Kidney (tissue), 14 donors: Measurements from ENCODE around the gene ORC4. TPM values are rescaled to one million over a fixed set of nuclear protein-coding genes. Genes with fewer than 3 reads are reported as not detected.
"Not testable (repeated sequence)": the region's sequence is repeated elsewhere in the genome, so short reads cannot be mapped to it uniquely, and the experiment has no call there.

Experiments used
- DNase-seq, 5 donors: peaks; one replicate each; pipeline ENCODE4 v3.0.0-alpha.2; 2013 to 2020
- FAIRE-seq: peaks from 2 replicates; lab custom pipeline; 2012; peaks lifted over from hg19 to GRCh38; lab: Jason Lieb, UNC
- H3K27ac ChIP-seq, 2 donors: one replicate each; pipeline ENCODE4 v1.7.0; 2013; ENCODE audit warnings: low read depth in 2 of 2, low read length in 2 of 2, inconsistent platforms in 1 of 2
- H3K27me3 ChIP-seq: one replicate; pipeline ENCODE4 v1.7.1; 2013; ENCODE audit warnings: low read length, inconsistent platforms; ENCODE audit not compliant: control insufficient read depth, insufficient read depth
- H3K36me3 ChIP-seq, 3 donors: one replicate each; pipeline versions ENCODE4 v1.7.0 to v1.7.1; 2013; ENCODE audit warnings: low read length in 3 of 3, control low read depth in 1 of 3, inconsistent platforms in 1 of 3; ENCODE audit not compliant: insufficient read depth in 3 of 3, control insufficient read depth in 2 of 3
- H3K4me1 ChIP-seq, 3 donors: one replicate each; pipeline versions ENCODE4 v1.7.0 to v1.7.1; 2013; ENCODE audit warnings: low read length in 3 of 3, inconsistent platforms in 1 of 3, low read depth in 1 of 3; ENCODE audit not compliant: control insufficient read depth in 2 of 3, insufficient read depth in 2 of 3
- H3K4me3 ChIP-seq, 3 donors: one replicate each; pipeline versions ENCODE4 v1.7.0 to v1.8.1; 2013; ENCODE audit warnings: low read length in 3 of 3, control low read depth in 1 of 3, inconsistent platforms in 1 of 3
- H3K9ac ChIP-seq, 3 donors: one replicate each; pipeline versions ENCODE4 v1.7.0 to v1.7.1; 2013; ENCODE audit warnings: low read length in 3 of 3, control low read depth in 1 of 3, inconsistent platforms in 1 of 3
- H3K9me3 ChIP-seq, 3 donors: one replicate each; pipeline versions ENCODE4 v1.7.0 to v1.7.1; 2013; ENCODE audit warnings: low read length in 3 of 3, control low read depth in 1 of 3, inconsistent platforms in 1 of 3; ENCODE audit not compliant: control insufficient read depth in 2 of 3, insufficient read depth in 1 of 3
- intact Hi-C: fragments of 100-400 bp; cut with DNase I; formaldehyde crosslinking; loops from one replicate; pipeline ENCODE4 v1.11.1; 2022
- polyA plus RNA-seq: library from polyadenylated mRNA; stranded (reverse); fragments of 350-450 nt; fragmentation: Illumina TruSeq; extraction: RNeasy Lipid Tissue Mini Kit (QIAGEN cat#74804); gene quantifications from one replicate; pipeline ENCODE4 v1.2.3, GENCODE V29; 2014; ENCODE audit warnings: low read depth, low replicate concordance; ENCODE audit not compliant: insufficient read depth
- total RNA-seq: library from RNA; stranded (reverse); fragmentation: NEBNext Ultra II Directional; extraction: Animal tissue kit (Norgen Biotek cat#: 25700); gene quantifications from one replicate; pipeline ENCODE4 v1.2.1, GENCODE V29; 2021
- TF ChIP-seq, protein P1 (sequence below): IDR thresholded peaks from 3 replicates; pipeline ENCODE4 v1.5.1; 2012; ENCODE audit warnings: mild to moderate bottlenecking, moderate library complexity, borderline replicate concordance; ENCODE audit not compliant: insufficient read depth; ENCODE audit errors: extremely low read depth
- donor health status: control.
- donor health status: control.
- donor health status: control.
- donor health status: control.
- donor health status: control.
- donor health status: DM: yes; HTN: yes; CAD: no.
- donor health status: Normal renal cell carcinoma (clear cell type).

The ORC4 gene
- total and polyA plus RNA-seq, 2 donors from 2014 or later, result 34.5 to 49.7 TPM

DNA sequence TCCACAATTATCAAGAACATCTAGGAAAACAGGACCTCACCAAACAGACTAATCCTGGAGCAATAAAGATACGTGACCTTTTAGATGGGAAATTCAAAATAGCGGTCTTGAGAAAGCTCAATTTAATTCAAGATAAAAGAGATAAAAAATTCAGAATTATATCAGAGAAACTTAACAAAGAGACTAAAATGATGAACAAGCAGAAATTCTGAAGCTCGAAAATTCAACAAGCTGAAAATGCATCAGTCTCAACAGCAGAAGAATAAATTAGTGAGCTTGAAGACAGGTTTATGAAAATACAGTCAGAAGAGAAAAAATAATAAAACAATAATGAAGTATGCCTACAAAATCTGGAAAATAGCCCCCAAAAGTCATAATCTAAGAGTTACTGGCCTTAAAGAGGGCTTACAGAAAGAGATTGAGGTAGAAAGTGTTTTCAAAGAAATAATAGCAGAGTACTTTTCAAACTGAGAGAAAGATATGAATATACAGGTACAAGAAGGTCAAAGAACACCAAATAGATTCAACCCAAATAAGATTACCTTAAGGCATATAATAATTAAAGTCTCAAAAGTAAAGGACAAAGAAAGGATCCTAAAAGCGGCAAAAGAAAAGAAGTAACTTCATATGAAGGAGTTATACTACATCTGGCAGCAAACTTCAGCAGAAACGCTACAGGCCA is 13.2 kb downstream of the ORC4 start:
- Histone ChIP-seq H3K4me3 (no peak overlapping the region), H3K36me3 (no peaks in the 10 kb centered on the region), H3K9ac (no peak overlapping the region), H3K9me3 (no peaks in the 10 kb centered on the region), H3K4me1 (peaks cover 0 to 4% (median 0%) of the 10 kb centered on the region in 3 donors), H3K27me3 (no peaks in the 10 kb centered on the region), H3K27ac (no peak overlapping the region)
- TF ChIP-seq, protein P1, sequence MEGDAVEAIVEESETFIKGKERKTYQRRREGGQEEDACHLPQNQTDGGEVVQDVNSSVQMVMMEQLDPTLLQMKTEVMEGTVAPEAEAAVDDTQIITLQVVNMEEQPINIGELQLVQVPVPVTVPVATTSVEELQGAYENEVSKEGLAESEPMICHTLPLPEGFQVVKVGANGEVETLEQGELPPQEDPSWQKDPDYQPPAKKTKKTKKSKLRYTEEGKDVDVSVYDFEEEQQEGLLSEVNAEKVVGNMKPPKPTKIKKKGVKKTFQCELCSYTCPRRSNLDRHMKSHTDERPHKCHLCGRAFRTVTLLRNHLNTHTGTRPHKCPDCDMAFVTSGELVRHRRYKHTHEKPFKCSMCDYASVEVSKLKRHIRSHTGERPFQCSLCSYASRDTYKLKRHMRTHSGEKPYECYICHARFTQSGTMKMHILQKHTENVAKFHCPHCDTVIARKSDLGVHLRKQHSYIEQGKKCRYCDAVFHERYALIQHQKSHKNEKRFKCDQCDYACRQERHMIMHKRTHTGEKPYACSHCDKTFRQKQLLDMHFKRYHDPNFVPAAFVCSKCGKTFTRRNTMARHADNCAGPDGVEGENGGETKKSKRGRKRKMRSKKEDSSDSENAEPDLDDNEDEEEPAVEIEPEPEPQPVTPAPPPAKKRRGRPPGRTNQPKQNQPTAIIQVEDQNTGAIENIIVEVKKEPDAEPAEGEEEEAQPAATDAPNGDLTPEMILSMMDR, result no peak
- DNase-seq, result no peak
- FAIRE-seq, result no peak
- intact Hi-C loops, result no loop called here

DNA sequence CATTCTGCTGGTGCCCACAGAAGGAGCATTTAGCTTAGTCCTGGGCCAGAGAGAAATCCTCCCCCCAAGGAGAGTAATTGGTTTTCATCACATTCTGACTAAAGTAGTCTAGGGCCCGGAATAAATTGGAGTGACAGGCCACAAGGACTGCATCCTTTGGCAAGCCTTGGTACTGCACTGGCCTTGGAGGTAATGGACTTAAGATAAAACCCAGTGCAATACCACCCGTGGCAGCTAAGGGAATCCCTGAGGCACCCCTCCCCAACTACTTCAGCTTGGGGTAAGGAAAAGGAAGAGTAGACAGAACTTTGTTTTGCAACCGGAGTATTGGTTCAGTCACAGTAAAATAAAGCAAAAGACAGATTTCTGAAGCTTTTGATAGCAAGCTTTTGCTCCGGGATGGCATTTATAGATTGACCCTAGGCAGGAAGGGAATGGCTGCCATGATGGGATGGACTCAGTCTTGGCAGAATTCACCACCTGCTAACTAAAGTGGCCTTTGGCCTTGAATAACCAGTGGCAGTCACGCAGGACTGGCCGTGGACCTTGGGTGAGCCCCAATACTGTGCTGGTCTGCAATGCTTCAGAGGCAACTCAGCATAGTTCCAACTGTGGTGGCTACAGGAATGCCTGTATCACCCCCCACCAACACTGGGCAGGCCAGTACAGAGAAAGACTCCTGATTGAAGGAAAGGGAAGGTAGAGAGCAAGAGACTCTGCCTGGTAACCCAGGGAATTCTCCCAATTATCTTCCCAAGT is 14.1 kb downstream of the ORC4 start:
- TF ChIP-seq, protein P1, result no peak
- Histone ChIP-seq H3K27me3 (no peaks in the 10 kb centered on the region), H3K36me3 (no peaks in the 10 kb centered on the region), H3K4me3 (no peak overlapping the region), H3K9ac (no peak overlapping the region), H3K4me1 (peaks cover 0 to 4% (median 0%) of the 10 kb centered on the region in 3 donors), H3K27ac (no peak overlapping the region), H3K9me3 (no peaks in the 10 kb centered on the region)
- no peak for FAIRE-seq
- intact Hi-C loops, result no loop called here
- no peak for DNase-seq

GRCh38 chr2:148002420-148002819 is 18.1 kb downstream of the ORC4 start:
- H3K9ac ChIP-seq, H3K4me3 ChIP-seq, H3K27ac ChIP-seq, H3K9me3 ChIP-seq, H3K27me3 ChIP-seq, H3K36me3 ChIP-seq, DNase-seq, H3K4me1 ChIP-seq, FAIRE-seq, intact Hi-C loops: not testable (repeated sequence)

DNA sequence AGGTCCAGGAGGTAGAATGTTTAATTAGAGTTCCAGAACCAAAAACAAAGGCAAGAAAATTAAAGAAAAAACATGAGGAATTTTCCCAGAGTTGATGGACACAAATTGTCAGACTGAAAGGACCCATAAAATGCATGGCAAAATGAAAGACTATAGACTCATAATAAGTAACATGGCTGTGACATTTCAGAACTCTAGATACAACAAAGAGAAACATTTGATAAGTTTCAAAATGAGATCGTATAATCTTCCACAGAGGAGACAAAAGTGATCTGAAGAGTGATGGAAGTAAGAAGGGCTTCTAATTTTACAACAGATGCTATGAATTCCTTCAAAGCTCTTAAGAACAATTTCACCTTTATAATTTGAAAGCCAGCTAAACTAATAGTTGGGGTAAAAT is 20.4 kb downstream of the ORC4 start:
- TF ChIP-seq, protein P1, result no peak
- H3K27me3 ChIP-seq, result no peaks in the 10 kb centered on the region
- intact Hi-C loops, result no loop called here
- DNase-seq (no peak), FAIRE-seq (no peak)
- H3K27ac ChIP-seq, result no peak overlapping the region
- H3K4me3 ChIP-seq, result no peak overlapping the region
- no peaks in the 10 kb centered on the region for H3K36me3 ChIP-seq
- H3K9me3 ChIP-seq, result no peaks in the 10 kb centered on the region
- H3K4me1 ChIP-seq, result no peaks in the 10 kb centered on the region
- H3K9ac ChIP-seq, result no peak overlapping the region
